ENCODE data around the gene SLC10A3.
"Not testable (repeated sequence)": the region's sequence is repeated elsewhere in the genome, so short reads cannot be mapped to it uniquely, and the experiment has no call there.

SLC10A3 gene

DNA sequence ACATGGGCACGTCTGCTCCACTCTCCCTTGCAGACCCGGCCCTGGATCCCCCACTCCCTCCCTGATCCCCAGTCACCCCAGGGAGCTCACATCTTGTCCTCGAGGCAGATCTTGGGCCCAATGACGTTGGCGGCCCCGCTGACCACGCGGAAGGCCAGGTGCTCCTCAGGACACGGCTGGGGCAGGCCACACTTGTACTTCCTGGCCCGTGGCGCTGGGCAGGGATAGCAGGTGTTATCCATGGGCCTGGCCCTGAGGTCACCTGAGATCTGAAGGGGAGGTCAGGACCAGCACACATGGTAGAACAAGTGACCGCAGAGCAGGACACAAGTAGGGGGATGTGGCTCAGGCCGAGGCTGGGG lies 17.9 kb upstream of the SLC10A3 start:
- DNase-seq (ENCODE audit: low read depth) = no peak

- no peak for DNase-seq (ENCODE audit: low read depth)
Observed at GRCh38 chrX:154507673-154508383, 17.4 kb upstream of the SLC10A3 start.

DNA sequence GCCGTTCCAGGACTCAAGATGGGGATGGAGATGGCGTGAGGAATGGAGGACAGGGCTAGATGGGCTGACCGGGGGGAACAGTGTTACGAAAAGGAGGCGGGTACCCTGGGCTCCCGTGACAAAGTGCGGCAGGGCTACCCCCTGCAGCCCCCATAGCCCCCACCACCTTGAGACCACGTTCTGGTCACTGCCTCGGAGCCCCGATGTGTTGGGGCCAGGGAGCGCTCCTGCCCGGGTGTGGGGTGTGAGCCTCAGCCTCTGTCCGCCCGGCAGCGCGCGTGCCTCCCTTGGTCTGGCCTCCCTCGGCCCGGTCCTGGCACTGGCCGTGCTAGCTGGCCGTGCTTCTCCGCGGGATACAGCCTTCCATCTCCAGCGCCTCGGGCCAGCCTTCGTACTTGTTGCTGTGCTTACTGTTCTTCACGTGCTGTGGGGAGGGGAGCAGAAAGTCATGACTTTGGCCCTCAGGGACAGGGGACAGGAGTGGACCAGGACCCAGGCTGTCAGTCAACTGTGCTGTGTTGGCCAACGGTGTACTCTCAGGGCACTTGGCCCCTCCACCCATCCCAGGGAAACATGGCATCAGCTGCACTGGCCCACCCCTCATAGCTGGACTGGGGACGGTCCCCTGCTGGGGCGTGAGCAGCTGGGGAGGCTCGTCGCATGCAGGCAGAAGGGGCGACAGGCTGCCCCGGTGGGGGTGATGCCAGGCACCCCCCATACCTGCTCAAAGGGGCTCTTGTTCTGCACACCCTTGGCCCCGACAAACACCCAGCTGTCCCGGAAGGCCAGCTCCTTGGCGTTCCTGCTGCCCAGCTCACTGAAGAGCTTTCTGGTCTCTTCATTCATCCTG lies 16.3 kb upstream of the SLC10A3 start:
- no peak for DNase-seq (ENCODE audit: low read depth)

GRCh38 chrX:154505734-154506133 lies 15.3 kb upstream of the SLC10A3 start:
- no peak for DNase-seq (ENCODE audit: low read depth)

DNA sequence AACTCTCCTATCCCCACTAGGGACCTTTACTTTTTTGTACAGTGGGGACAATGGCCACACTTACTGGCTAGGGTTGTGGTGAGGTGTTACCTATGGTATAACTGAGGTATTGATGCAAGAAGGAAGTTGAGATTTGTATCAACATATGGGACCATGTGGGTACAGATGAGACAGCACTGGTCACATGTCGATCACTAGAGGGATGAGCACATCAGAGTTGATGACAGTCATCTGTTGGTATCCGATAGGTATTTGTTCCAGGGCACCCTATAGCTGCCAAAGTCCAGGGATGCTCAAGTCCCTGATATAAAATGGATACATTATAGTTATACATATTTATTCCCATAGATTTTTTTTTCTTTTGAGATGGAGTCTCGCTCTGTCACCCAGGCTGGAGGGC lies 12.6 kb upstream of the SLC10A3 start:
- no peak for DNase-seq (ENCODE audit: low read depth)

GRCh38 chrX:154502098-154502497 lies 11.7 kb upstream of the SLC10A3 start:
- no peak for DNase-seq (ENCODE audit: low read depth)

- DNase-seq (ENCODE audit: low read depth) = not testable (repeated sequence)
Observed at GRCh38 chrX:154501423-154501822, 11.0 kb upstream of the SLC10A3 start.

- not testable (repeated sequence) for DNase-seq (ENCODE audit: low read depth)
Observed at GRCh38 chrX:154496591-154497137, 6.2 kb upstream of the SLC10A3 start.

DNA sequence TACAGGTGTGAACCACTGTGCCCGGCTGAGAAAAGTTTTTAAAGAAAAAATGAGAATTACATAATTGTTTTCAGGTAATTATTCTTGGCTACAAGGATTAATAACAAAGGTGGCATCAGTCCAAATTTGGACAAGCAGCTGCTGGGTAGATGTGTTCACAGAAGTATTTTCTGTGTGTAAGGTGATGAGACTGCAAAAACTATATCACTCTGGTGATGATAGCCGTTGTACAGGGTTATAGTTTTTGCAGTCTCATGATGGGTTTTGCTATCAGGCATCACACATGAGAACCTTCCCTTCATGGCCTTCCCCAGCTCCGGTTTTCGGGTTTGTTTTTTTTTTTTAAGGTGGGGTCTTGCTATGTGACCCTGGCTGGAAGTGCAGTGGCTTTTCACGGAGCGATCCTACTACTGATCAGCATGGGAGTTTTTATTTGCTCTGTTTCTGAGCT lies 5.1 kb upstream of the SLC10A3 start:
- DNase-seq (ENCODE audit: low read depth) = no peak

- DNase-seq (ENCODE audit: low read depth) = no peak
Observed at GRCh38 chrX:154494715-154495114, 4.3 kb upstream of the SLC10A3 start.

DNA sequence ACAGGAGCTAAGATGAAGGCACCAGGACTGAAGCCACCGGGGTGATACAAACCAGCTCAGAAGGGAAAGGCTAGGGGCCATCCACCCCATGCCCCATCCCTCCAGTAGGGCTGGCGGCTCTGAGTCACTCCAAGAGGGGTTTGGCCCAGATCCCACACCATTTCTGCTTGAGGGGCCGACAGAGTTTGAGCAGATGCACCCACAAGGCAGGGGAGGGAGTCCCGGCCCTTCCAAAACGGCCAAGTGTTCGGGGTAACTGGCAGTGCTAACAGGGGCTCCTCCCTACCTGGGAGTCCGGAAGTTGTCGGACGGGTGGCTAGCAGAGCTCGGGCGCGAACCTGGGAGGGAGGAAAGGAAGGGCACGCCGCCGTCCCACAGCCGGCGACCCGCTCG lies 412 bp downstream of the SLC10A3 start:
- DNase-seq (ENCODE audit: low read depth) = peak; percentile 10

DNA sequence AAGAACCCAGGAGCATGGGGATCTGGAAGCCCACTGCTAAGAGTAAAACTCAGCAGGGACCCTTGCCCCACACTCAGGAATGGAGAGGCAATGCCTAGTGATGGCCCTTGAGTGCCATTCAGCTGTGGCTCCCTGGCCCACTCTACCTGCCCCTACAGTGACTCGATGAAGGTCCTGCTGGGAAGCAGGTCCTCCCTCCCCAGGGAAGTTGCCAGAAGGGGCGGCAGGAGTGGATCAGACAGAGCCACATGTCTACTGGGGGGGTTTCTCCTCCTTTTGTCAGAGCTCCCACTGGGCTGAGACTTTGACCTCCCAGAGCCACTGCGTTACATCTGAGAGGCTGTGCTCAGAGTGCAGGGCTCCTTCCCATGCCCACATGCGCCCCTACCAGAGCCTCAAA lies 1.2 kb downstream of the SLC10A3 start:
- DNase-seq (ENCODE audit: low read depth) = no peak

DNA sequence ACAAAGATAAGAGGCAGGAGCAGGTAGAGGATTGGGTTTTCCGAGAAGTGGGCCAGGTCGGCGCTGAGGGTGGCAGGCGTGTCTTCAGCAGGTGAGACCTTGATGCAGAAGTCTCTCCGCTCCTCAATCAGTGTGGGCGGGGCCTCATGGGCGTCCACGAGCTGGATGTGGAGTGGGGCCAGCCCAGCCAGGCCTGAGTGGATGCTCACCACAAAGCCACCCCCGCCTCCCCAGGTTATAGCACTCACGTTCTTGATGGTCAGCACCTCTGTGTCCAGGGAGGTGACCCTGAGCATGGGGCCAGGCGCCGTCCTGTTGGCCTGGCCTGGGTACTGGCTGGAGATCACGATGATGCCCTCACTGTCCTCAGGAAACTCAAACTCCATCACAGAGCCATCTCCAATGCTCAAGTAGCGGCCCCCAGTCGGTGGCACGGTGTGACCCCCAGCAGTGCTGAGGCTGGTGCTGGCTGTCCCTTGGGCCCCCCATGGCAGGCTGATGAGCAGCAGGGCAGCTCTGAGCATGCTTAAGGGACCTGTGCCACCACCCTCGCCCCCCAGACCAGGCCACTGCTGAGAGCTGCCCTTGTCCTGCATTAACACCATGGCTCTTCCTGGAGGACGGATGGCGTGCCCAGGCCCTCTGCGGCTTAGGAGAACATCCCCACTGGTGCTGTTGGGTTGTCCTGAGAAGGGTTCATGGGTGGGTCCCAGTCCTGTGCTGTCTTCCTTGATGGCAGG lies 1.9 kb downstream of the SLC10A3 start:
- DNase-seq (ENCODE audit: low read depth) = no peak

DNA sequence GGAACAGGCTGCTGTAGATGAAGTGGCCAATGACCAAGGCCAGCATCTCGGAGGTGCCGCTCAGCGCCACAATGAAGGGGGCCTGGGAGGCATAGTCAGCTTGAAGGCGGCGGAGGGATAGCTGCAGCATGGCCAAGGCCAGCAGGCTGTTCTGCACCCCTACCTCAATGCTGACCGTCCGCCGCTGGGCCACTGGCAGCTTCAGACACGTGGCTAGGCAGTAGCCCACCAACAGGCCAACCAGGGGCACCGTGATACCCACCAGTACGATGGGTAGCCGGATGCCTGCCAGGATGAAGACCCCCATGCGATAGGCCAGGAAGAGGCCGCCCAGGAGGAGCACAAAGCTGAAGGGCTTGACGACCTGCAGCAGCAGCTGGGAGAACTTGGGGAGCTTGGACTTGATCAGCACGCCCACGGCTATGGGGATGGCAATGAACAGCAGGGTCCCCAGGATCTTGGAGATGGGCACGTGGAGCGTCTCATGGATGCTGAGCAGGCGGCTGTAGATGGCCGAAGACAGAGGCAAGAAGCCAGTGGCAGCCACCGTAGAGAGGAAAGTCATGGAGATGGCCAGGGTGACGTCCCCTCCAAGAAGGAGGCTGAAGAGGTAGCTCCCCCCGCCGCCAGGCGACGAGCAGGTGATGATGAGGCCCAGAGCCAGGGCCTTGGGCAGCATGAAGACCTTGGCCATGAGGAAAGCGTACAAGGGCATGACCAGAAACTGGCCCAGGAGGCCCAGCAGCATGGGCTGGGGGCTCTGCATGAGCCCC lies 2.7 kb downstream of the SLC10A3 start:
- no peak for DNase-seq (ENCODE audit: low read depth)

GRCh38 chrX:154486396-154487207 lies 3.8 kb downstream of the SLC10A3 start, which contains the start of gene UBL4A:
TSS of gene UBL4A (minus strand) at chrX:154486615. CDS start at chrX:154486584, 31 bp downstream.
- DNase-seq (ENCODE audit: low read depth) = peak; percentile 48

GRCh38 chrX:154486052-154486395 lies 4.4 kb downstream of the SLC10A3 start:
- no peak for DNase-seq (ENCODE audit: low read depth)

GRCh38 chrX:154485150-154486051 lies 5.0 kb downstream of the SLC10A3 start:
- no peak for DNase-seq (ENCODE audit: low read depth)

- no peak for DNase-seq (ENCODE audit: low read depth)
Observed at GRCh38 chrX:154484255-154485149, 5.9 kb downstream of the SLC10A3 start.

DNA sequence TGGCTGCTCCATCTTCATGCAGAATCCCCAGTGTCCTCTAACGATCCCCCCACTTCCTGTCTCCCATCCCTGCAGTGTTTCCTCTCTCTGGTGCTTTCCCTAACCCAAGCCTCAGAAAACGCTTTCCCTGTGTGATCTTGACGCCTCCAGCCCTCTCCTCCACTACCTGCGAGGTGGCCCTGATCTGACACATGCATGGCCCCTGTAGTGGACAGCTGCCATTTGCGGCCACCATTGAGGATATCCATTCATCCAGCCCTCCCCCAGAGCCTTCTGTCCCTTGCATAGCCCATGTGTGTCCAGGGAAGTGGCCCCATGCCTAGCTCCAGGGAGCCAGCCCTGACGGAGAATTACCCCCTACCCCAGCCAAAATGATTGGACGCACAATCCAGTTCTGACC lies 7.1 kb downstream of the SLC10A3 start:
- DNase-seq (ENCODE audit: low read depth) = no peak
